NCI-H187 treated with DMSO at 0.1 percent for 48 hours (cell line): ENCODE measurements around the gene CPNE1.
"Not testable (repeated sequence)": the region's sequence is repeated elsewhere in the genome, so short reads cannot be mapped to it uniquely, and the experiment has no call there.

Source experiments
- DNase-seq: peaks from one replicate; lab custom pipeline; 2025; lab: John Stamatoyannopoulos, UW

The CPNE1 gene

DNA sequence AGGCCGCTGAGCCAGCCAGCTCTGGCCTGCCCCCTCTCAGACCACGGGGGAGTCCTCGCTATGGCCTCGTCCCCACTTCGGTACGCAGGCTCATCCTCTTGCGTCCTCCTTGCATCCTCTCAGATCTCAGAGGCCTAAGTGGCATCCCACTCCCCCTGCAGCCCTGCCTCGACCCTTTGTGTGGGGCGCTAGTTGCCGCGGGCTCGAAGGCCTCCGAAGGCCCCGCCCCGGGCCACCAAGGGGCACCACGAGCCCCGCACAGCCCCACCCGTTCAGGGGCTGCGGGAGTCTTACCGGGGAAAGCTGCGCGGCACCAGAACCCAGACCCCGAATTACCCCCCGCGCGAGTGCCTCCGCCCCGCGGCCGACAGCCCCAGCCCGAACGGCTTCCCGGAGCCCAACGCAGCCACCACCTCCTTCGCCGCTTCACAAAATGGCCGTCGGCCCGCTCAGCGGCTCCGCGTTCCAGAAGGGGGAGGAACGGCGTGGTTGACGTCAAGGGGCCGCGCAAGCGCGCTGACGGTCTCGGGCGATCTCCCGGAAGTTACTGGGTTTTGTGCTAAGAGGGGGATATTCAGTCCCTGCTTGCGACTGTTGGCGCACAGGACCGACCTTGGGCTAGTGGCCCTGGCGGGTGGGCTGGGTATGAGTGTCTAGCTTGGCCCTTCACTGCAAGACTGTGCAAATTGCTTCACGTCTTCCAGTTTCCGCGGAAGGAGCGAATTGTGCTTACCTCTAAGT, at the start of gene CPNE1, which contains the start of gene RBM12:
CPNE1 (minus strand) TSS at position 435 of the 741 bp plus-strand sequence. CDS start 31,977 bp downstream, outside the sequence.
RBM12 (minus strand) TSS at position 435 of the 741 bp plus-strand sequence. CDS start 9,578 bp downstream, outside the sequence.
- DNase-seq = peak; percentile 61

DNA sequence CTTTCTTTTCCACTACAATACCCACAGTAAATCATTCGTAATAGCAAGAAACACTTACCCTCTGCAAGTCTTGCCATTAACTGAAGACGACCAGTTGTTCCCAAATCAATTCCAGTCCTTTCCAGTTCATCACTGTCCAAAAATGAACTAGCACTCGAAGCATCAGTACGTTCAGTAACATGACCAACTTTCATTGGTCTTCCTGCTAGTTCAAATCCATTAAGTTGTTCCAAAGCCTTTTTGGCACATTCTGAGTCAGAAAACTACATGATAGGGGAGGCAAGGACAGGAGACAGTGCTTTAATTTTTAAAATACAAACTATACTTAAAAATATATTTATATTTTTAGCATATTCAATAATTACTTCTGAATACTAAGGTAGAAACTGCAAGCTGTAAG, 49.4 kb upstream of the CPNE1 start:
- DNase-seq = no peak

DNA sequence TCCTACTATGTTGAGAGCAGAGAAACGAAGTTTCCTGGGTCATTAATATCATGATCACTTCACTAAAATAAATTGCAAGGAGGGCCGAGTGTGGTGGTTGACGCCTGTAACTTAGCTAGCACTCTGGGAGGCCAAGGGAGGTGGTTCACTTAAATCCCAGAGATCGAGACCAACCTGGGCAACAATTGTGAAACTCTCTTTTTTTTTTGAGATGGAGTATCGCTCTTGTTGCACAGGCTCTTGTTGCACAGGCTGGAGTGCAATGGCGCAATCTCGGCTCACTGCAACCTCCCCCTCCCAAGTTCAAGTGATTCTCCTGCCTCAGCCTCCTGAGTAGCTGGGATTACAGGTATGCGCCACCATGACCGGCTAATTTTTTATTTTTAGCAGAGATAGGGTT, 48.4 kb upstream of the CPNE1 start:
- DNase-seq = not testable (repeated sequence)

DNA sequence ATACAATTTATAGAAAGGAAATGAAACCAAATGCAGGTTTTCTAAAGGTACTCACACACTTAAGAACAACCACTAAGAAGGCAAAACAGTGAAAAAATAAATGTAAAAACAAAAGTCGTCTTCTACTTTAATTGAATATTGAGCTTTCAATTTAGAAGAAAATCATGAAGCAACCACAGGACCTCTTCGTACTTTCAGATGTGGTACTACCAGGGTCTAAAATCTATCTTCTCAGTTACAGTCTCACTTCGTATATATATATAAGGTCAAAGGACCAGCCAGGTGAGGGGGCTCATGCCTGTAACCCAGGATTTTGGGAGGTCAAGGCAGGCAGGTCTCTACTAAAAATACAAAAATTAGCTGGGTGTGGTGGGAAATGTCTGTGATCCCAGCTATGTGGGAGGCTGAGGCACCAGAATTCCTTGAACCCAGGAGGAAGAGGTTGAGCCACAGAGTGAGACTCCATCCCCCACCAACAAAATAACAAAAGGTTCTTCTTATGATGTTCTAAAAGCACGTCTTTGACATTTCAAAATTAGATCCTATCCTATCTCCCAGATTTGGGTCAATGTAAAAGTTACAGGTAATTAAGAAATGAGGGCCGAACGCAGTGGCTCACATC, 47.0 kb upstream of the CPNE1 start:
- DNase-seq = no peak

DNA sequence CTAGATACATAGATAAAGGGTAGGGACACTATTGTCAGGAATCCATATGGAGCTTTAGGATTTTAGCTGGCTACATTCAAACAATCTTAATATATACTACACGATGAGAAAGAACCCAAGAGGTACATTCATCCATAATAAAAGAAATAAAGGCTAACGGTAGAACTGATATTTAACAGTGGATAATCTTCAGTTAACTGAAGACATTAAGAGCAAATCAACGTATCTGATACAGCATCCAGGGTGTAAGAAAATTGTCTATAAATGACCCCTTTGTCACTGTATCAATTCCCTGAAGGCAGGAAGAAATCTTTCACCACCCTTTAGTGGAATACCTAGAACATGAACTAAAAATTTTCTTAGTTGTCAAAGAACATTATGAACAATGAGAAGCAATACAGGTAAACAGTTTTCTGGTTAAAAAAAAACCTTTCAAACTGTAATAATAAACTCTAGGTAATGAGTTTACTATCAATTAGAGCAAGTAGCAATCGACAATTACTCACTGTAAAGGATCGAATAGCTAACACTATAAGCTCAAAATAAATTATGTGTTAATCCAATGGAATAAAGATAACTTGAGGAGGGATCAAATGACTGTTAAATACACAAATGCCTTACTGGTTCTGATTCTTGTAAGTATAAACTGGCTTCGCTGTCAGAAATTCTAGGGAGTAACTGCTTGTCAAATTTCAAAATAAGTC, 46.3 kb upstream of the CPNE1 start:
- no peak for DNase-seq

DNA sequence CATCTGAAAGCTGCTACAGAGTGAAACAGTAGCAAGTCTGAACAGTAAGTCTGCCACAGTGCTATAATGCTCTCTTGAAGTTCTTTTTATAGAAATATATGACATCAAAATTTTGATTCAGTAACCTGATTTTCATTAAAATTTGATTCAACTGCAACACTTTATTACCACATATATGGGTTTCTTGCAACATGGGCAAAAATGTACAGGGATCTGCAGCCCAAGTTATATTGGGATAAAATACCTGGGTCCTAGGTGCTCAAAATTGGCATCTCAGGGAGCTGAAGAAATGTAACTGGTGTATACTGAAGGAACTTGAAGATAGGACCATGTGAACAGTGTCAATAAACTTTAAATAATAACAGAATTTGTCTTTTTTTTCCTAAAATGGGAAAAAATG, 45.3 kb upstream of the CPNE1 start:
- no peak for DNase-seq

DNA sequence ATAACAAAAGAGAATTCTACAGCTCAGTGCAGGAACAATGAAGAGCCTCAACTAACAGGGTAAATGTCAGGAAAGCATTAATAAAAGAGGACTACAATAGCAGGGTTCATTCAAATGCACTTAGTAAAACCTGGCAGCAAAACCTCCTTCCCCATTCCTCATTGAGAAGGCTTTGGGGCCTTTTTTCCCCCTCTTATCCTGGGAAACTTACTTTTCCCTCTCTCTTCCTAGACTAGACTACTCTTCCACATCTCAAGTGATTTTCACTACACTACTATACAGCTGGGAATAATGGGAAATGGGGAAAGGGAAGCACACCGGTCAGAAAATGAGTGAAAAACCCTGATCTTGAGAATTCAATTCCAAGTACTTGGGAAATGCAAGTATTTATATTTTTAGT, 44.6 kb upstream of the CPNE1 start:
- DNase-seq = no peak

DNA sequence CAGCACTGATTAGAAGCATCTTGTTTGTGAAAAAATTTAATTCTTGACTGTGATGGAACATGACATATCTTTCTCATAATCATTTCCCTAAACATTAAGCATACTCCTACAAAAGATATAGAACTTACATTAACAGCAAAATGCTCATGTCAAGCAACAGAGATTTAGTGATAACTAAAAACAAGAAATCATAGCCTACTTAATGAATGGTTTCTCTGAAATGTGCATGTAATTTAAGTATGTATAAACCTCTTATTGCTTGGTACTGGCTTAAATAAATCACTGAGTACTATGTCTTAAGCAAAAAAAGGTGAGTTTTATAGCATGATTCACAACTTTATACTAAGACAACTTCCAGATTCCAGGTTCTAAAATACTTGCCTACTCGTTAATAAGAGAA, 43.8 kb upstream of the CPNE1 start:
- no peak for DNase-seq

DNA sequence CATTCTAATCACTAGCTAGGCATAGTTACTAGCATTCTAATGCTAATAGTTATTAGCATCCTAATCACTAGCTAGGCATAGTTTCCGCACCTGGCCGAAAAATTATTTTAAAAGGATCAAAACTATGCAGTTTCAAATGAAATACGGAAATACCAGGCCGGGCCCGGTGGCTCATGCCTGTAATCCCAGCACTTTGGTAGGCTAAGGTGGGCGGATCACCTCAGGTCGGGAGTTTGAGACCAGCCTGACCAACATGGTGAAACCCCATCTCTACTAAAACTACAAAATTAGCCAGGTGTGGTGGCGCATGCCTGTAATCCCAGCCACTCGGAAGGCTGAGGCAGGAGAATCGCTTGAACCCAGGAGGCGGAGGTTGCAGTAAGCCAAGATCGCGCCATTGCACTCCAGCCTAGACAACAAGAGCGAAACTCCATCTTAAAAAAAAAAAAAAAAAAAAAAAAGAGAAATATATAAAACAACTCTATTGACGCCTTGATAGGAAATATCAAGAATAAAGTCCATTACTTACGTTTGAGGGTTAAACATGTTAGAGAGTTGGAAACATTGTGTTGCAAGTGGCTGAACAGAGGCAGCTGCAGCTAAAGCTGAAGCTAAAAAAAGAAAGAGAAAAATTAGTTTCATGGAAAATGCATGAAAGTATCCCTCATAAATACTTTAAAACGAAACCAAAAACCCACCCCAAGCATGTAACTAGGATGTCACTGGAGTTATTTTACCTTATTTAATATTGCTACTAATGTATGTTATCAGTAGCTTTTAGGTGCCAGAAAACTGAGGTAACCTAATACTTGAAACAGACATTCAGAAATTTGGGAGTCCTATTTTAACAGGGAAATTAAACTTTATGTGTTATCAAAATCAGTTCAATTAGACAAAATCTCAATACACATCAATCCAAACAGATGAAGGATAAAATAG, 42.2 kb upstream of the CPNE1 start:
- DNase-seq = not testable (repeated sequence)

DNA sequence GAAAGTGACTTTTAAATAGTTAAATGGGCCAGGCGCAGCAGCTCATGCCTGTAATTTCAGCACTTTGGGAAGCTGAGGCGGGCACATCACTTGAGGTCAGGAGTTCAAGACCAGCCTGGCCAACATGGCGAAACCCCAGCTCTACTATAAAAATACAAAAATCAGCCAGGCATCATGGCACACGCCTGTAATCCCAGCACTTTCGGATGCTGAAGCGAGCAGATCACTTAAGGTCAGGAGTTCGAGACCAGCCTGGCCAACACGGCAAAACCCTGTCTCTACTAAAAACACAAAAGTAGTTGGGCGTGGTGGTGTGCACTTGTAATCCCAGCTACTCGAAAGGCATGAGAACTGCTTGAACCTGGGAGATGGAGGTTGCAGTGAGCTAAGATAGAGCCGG, 41.2 kb upstream of the CPNE1 start:
- not testable (repeated sequence) for DNase-seq

DNA sequence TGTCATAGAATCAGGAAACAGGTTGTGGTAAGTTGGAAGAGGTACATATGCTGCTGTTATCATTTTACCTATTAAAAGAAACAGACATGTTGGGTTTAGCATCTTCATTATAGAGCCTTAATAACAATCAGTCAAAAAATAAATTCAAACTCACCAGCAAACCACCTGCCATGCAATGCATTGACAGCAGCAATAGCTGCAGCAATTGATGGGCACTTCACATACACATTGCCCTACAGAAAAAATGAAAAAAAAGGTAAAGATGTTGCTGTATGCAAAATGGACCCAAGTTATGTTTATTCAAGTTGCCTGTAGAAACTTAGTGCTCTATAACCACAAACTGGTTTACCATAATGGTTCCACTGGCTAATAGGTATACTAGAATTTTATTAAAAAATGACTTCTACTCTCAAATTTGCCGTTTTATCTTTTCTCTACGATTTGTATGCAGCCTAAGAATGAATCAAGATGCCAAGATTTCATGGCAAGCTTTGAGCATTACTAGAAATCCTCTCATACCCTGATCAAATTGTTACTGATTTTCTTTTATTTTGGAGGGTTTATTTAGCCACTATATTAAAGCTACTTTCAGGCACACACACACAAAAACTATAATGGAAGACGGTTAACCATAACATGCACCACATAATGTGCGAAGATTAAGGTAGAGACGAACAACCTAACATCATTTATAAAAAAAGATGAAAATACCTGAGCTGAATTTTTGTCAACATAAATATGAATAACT, 40.0 kb upstream of the CPNE1 start:
- DNase-seq = no peak

DNA sequence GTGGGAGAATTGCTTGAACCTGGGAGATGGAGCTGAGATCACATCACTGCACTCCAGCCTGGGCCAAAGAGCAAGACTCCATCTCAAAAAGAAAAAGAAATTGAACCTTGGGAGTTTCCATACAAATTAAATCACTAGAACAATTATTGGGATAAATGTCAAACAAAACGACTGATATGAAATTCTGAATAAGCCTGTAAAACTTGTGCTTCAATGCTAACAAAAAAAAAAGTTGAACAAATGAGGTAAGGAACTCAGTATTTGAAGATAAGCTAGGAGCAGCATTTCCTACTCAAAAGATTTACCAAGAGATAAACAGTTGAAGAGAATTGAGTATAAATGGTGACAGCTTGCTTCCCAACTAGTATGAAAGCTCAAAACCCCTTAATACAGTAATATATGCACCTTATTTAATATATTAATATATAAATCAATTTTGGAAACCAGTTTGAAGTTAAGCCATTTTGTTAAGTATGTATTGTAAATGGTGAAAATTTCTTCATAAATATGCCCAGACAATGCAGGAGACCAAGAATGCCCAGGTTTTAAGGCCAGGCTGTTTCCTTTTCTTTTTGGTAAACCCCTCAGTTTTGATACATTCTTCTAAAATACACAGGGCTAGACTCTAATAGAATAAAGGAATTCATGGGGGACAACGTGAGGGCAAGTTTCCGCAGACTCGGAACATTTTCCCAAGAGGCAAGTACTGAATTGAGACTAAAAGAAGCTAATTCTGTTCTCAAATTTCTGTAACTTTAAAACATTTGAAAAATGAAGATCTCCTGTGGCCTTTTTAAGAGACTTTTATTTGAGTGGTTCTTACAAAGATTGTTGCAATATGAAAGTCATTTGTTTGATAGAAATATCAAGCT, 38.4 kb upstream of the CPNE1 start:
- DNase-seq = no peak

DNA sequence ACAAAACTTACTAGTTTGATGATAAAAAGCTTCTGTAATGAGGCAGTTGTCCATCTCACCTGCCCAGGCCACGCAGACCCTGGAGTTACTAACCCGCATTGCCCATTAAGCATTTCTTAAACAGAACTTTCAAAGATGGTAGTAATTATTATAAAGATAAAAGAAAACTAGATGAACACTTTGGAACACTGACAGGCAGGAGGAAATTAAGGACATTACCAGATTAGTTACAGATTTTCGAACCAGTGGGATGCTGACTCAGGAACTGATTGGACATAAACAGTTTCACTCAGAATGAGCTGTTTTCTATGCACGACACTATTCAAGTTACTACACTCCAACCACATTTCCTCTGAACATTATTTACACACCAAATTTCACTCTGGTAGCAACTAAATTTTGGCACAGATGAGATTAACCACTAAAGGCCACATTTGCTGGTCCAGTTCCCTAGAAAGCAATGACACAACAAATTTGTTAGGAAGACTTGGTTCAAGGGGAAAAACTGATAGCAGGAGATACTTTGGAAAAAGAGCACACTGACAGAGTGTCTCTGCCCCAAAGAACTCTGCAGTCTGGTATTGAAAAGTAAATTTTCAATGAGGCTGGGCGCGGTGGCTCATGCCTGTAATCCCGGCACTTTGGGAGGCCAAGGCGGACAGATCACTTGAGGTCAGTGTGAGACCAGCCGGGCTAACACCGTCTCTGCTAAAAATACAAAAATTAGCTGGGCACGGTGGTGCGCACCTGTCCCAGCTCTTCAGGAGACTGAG, 37.5 kb upstream of the CPNE1 start:
- DNase-seq = no peak

DNA sequence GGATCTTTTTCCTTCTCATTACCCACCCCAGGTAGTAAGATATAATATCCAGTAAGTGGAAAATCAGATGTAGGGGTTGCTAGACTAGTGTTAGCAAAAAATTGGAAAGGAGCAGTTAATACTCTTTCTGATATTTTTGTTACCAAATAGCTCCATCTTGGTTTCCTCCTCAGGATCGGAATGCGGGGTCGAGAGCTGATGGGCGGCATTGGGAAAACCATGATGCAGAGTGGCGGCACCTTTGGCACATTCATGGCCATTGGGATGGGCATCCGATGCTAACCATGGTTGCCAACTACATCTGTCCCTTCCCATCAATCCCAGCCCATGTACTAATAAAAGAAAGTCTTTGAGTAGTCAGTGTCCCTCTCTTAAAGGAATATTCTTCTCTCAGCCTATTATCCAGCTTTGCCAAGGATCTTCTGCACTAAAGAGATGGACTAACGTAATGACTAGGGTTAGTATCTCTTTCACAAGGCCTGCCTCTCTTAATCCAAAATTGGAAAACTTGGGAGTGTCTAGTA, 36.0 kb upstream of the CPNE1 start:
- no peak for DNase-seq

DNA sequence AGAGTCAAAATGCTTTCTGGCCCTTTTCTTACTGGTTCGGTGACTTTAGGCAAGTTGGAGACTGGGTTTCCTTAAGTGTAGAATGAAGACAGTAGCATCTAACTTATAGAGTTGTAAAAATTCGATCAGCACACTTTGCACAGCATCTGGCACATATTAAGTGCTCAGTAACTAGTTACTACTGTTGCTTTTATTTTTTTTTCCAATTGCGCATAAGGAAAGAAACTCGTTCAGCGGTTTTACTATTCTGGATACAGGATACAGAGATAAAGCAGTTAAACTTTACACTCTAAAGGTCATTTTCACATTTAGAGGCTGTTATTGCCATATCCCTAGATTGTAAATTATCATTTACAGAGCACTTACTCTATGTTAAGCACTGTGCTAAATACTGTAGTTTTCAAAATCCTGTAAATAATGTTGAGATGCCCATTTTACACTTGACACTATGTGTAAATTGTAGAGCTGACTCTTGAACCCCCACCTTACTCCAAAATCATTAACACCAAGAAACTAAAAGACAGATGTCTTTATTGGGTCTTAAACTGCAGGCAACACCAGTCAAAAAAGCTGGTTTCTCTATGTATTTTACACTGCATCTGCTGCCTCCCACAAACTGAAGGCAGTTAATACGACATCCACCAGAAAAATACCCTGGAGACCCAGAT, 35.4 kb upstream of the CPNE1 start:
- no peak for DNase-seq

DNA sequence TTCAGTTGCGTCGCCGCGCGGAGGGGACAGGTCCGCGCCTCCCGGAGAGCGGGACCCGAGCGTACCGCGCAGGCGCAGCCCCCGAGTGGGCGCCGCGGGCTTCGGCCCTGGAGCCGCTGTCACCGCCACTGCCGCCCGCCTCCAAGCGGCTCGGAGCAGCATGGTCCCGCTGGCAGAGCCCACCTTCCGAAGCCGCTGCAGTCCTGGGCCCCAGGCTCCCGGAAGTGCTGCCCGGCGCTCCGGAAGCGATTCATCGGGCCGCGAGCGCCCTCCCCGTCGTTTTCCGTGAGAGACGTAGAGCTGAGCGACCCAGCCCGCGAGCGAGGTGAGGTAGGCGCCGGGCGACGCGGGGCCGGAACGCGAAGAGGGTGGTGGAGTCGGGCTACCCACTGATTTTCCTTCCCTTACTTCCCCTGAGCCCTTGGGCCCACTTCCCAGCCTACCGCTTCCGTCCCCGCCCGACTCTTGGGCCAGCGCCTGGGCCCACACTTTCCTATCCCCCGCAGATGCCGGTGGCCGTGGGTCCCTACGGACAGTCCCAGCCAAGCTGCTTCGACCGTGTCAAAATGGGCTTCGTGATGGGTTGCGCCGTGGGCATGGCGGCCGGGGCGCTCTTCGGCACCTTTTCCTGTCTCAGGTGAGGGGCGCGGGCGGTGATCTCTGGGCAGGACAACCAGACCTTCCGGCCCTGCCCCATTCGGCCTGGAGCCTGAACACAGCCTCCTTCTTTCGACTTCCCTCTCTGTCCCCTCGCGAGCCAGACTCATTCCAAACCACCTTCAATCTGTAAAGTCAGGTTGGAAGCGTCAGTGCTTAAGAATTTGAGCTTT, 34.6 kb upstream of the CPNE1 start, which contains the start of the genes NFS1 and ROMO1:
NFS1 (minus strand) TSS at position 226 of the 830 bp plus-strand sequence; CDS start at position 162, 64 bp downstream.
ROMO1 (plus strand) TSS at position 279 of the 830 bp plus-strand sequence; CDS start at position 507, 228 bp downstream.
- DNase-seq = peak; percentile 3
